Esophagus muscularis mucosa (tissue), 4 donors: ENCODE measurements around the gene DCST2. TPM values are rescaled to one million over a fixed set of nuclear protein-coding genes. Genes with fewer than 3 reads are reported as not detected.

Experiments used
- DNase-seq: peaks from one replicate; pipeline ENCODE4 v3.0.0-alpha.2; 2017; ENCODE audit errors: extremely low spot score
- H3K27ac ChIP-seq, 4 donors: fragments of 200-600 bp; sonication (generic); replicated peaks in 1 of 4; 1 replicate in 3 of 4; 2 replicates in 1 of 4; pipeline ENCODE4 v1.5.1; 2016 to 2019; ENCODE audit warnings: mild to moderate bottlenecking in 1 of 4
- H3K27me3 ChIP-seq, 4 donors: fragments of 200-600 bp; sonication (generic); one replicate each; pipeline versions ENCODE4 v1.5.1 to v1.6.0; 2016 to 2019
- H3K36me3 ChIP-seq, 4 donors: fragments of 200-600 bp; sonication (generic); one replicate each; pipeline ENCODE4 v1.5.1; 2016 to 2019
- H3K4me1 ChIP-seq, 4 donors: fragments of 200-600 bp; sonication (generic); one replicate each; pipeline ENCODE4 v1.5.1; 2016 to 2019
- H3K4me3 ChIP-seq, 4 donors: fragments of 200-600 bp; sonication (generic); 1 replicate in 2 of 4; 2 replicates in 2 of 4; pipeline ENCODE4 v1.5.1; 2016 to 2019; ENCODE audit warnings: mild to moderate bottlenecking in 4 of 4, moderate library complexity in 1 of 4
- H3K9me3 ChIP-seq, 4 donors: fragments of 200-600 bp; sonication (generic); 1 replicate in 3 of 4; 2 replicates in 1 of 4; pipeline ENCODE4 v1.5.1; 2016 to 2019
- EP300 ChIP-seq: sonication (generic); formaldehyde crosslinking; IDR thresholded peaks from one replicate; pipeline ENCODE4 v1.6.1; 2017; ENCODE audit warnings: antibody characterized with exemption
- POLR2A ChIP-seq: fragments of 450-650 bp; IDR thresholded peaks from one replicate; pipeline ENCODE4 v1.6.1; 2017; ENCODE audit warnings: antibody characterized with exemption, moderate library complexity, mild to moderate bottlenecking, low read depth
- POLR2AphosphoS5 ChIP-seq, 2 donors: sonication (generic); formaldehyde crosslinking; IDR thresholded peaks; one replicate each; pipeline ENCODE4 v1.6.1; 2017; ENCODE audit warnings: antibody characterized with exemption in 2 of 2
- WGBS: methylation state at CpG from one replicate; pipeline ENCODE4 v1.1.5; 2018; 5-methylcytosine and 5-hydroxymethylcytosine counted together
- intact Hi-C: fragments of 100-400 bp; cut with DNase I; formaldehyde crosslinking; loops from one replicate; pipeline ENCODE4 v1.15.1; 2023
- total RNA-seq, 4 donors: library from RNA; depleted of rRNA; stranded (reverse); fragments of >200 nt; gene quantifications; one replicate each; pipeline versions ENCODE4 v1.1.0 to v1.2.1, GENCODE V29; 2016
- TF ChIP-seq, protein P1 (sequence below), 3 experiments: fragments of 200-600 bp in 2 of 3; fragments of 450-650 bp in 1 of 3; sonication (generic) in 2 of 3; IDR thresholded peaks; one replicate each; pipeline ENCODE4 v1.5.1; 2017 to 2019; ENCODE audit warnings: antibody characterized with exemption in 3 of 3, mild to moderate bottlenecking in 2 of 3, moderate library complexity in 1 of 3

Gene DCST2
- total RNA-seq, 4 donors from 2014 or later: 0.11 to 0.19 TPM; not detected in 2

DNA sequence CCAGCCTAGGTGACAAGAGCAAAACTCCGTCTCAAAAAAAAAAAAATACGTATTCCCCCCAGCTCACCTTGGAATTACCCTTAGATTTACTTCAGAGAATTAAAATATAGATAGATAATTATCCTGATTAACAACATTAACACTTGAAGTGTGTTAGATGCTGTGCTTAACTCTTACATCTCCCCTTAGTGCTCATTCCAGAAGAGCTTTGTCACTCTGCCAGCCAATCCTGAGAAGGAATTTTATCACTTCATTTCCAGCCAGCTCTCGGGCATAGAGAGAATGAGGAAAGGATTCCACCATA lies 61.4 kb downstream of the DCST2 start:
- Histone ChIP-seq H3K9me3 (no peaks in the 10 kb centered on the region), H3K27ac (peak overlapping the region; percentile 96 to 98 (median 96)), H3K4me3 (peak overlapping the region; percentile 63 to 77 (median 70)), H3K4me1 (peaks cover 58 to 78% (median 72%) of the 10 kb centered on the region in 4 donors), H3K36me3 (peaks cover 0 to 23% (median 14%) of the 10 kb centered on the region in 4 donors), H3K27me3 (no peaks in the 10 kb centered on the region)
- no peak for TF ChIP-seq POLR2AphosphoS5 (IDR thresholded peaks at IDR 0.05)
- TF ChIP-seq POLR2A: peak; percentile 53
- TF ChIP-seq EP300: no peak
- TF ChIP-seq, protein P1, sequence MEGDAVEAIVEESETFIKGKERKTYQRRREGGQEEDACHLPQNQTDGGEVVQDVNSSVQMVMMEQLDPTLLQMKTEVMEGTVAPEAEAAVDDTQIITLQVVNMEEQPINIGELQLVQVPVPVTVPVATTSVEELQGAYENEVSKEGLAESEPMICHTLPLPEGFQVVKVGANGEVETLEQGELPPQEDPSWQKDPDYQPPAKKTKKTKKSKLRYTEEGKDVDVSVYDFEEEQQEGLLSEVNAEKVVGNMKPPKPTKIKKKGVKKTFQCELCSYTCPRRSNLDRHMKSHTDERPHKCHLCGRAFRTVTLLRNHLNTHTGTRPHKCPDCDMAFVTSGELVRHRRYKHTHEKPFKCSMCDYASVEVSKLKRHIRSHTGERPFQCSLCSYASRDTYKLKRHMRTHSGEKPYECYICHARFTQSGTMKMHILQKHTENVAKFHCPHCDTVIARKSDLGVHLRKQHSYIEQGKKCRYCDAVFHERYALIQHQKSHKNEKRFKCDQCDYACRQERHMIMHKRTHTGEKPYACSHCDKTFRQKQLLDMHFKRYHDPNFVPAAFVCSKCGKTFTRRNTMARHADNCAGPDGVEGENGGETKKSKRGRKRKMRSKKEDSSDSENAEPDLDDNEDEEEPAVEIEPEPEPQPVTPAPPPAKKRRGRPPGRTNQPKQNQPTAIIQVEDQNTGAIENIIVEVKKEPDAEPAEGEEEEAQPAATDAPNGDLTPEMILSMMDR (IDR thresholded peaks at IDR 0.05): no peak
- intact Hi-C loops: no loop called here
- no peak for DNase-seq
- WGBS: 61% methylated on average over 3 of the region's 3 CpGs

DNA sequence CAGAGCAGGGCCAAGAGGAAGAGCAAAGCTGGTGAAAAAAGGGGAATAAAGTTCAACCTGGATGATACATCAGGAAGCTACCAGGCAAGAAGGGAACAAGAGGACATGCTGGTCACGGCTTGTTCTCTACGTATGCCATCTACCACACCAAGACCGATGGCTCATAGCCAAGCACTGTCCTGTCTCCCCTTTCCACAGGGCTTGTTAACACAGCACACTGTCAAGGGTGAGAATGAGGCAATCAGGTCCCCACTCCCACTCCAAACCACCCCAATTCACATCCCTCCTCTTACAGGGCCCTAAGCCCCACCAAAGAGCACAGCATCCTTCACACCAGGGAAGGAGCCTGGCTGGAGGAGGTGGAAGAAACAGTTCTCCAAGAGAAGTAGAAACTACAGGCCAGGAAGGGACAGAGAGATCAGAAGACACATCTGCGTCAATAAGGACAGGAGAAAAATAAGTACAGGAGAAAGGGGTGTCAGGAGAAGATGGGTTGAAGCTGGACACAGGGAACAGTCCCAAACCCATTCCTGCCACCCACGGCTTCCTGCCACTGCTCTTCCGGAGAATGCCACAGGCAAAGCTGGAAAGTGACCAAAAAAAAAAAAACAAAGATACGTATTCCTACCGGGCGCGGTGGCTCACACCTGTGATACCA lies 62.1 kb downstream of the DCST2 start:
- no peak for DNase-seq

DNA sequence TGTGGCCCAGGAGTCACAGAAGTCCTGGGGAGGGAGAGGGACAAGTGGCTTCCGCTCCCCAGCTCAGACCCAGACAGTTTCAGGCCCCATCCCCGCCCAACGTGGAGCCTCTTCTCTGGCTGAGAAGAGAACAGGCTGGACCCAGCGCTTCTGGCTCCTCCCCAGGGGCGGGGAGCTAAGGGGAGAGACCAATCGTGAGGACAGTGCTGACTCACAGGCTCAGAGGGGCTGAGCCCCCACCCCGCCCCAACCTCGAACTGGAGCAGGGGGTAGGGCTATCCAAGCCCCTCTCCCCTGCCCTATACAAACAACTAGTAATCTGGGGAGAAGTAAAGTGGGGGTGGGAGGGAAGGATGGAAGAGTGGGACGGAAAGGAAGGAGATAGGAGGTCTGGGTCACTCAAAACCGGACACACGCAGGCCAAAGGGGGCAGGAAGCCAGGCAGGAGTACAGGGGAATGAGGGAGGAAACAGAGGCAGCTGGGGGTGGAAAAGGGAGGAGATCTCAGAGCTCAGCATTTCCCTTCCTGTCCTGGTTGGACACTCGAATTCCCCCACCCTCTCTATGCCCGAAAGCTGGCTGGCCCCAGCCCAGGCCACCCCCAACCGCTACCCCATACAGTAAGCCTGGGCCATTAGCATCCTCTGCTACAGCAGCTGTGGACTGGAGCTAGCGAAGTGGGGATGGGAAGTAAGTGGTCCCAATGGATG lies 62.8 kb downstream of the DCST2 start, which contains the start of gene SHC1:
TSS of gene SHC1 (minus strand) at position 117 of the 710 bp plus-strand sequence. CDS start 221 bp downstream, outside the sequence.
- Histone ChIP-seq H3K4me1 (peaks cover 58 to 80% (median 66%) of the 10 kb centered on the region in 4 donors), H3K9me3 (no peaks in the 10 kb centered on the region), H3K27me3 (no peaks in the 10 kb centered on the region), H3K4me3 (peak within 1 kb of the TSS; percentile 51 to 56 (median 54)), H3K36me3 (peaks cover 7 to 37% (median 28%) of the 10 kb centered on the region in 4 donors), H3K27ac (peak within 1 kb of the TSS; percentile 96 to 98 (median 96))
- 8% methylated on average over 10 of the region's 15 CpGs for WGBS
- intact Hi-C loops: no loop called here
- peak; percentile 97 for DNase-seq
- TF ChIP-seq POLR2A (peak; percentile 94), EP300 (peak; percentile 2), POLR2AphosphoS5 (IDR thresholded peaks at IDR 0.05) (peak in 1 of 2 donors; percentile 96)
- TF ChIP-seq, protein P1 (IDR thresholded peaks at IDR 0.05): no peak

More for the DNA sequence above, 62.1 kb downstream of the DCST2 start:
- peaks cover 1 to 30% (median 21%) of the 10 kb centered on the region in 4 donors for H3K36me3 ChIP-seq
- H3K27ac ChIP-seq: peak overlapping the region; percentile 96 to 98 (median 96)
- H3K4me1 ChIP-seq: peaks cover 58 to 82% (median 73%) of the 10 kb centered on the region in 4 donors
- no peaks in the 10 kb centered on the region for H3K9me3 ChIP-seq
- WGBS: 56% methylated on average over 10 of the region's 10 CpGs
- intact Hi-C loops: no loop called here
- peak overlapping the region; percentile 51 to 56 (median 54) for H3K4me3 ChIP-seq
- H3K27me3 ChIP-seq: no peaks in the 10 kb centered on the region
- TF ChIP-seq EP300 (no peak), POLR2AphosphoS5 (IDR thresholded peaks at IDR 0.05) (no peak), POLR2A (no peak)
- TF ChIP-seq, protein P1 (IDR thresholded peaks at IDR 0.05): no peak

DNA sequence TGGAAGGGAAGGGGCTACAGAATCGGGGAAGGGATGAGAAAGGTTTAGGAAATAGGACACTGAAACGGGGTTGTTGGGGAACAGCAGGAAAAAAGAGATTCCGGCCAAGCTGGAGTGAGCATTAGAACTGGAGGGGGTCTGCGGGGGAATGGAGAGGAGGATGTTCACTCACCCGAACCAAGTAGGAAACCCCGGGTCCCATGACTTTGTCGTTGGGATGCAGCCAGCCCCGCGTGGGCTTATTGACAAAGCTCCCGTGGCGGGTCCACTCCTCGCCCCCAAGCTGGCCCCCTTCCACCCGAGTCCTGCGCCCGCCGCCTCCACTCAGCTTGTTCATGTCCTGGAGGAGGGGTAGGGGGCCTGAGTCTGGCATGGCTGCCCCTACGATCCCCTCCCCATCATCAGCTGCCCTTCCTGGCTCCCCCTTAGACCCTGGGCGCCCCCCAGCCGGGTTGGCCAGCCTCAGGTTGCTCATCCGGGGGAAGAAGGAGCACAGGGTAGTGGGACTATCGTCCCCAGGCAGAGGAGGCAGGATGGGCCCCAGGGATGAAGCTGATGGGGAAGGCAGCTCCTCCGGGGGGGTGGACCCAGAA lies 63.6 kb downstream of the DCST2 start:
- H3K27ac ChIP-seq: peak overlapping the region; percentile 96 to 98 (median 96)
- 14% methylated on average over 22 of the region's 22 CpGs for WGBS
- peaks cover 7 to 45% (median 36%) of the 10 kb centered on the region in 4 donors for H3K36me3 ChIP-seq
- peak overlapping the region; percentile 51 to 56 (median 54) for H3K4me3 ChIP-seq
- no peak for DNase-seq
- H3K4me1 ChIP-seq: peaks cover 58 to 73% (median 66%) of the 10 kb centered on the region in 4 donors
- TF ChIP-seq EP300 (no peak), POLR2A (no peak), POLR2AphosphoS5 (IDR thresholded peaks at IDR 0.05) (no peak)
- TF ChIP-seq, protein P1 (IDR thresholded peaks at IDR 0.05): no peak
- no peaks in the 10 kb centered on the region for H3K27me3 ChIP-seq
- H3K9me3 ChIP-seq: no peaks in the 10 kb centered on the region
- intact Hi-C loops: no loop called here
